T-helper 17 cell (primary cell): Measurements from ENCODE around the gene SDK1. TPM values are rescaled to one million over a fixed set of nuclear protein-coding genes. Genes with fewer than 3 reads are reported as not detected.
"Not testable (repeated sequence)": the region's sequence is repeated elsewhere in the genome, so short reads cannot be mapped to it uniquely, and the experiment has no call there.

Experiments
- ATAC-seq: fragments of 150-1000 bp; cut with Tn5 transposase; 2 replicates; pipeline ENCODE4 v1.10.0; 2021; ENCODE audit warnings: mild to moderate bottlenecking, moderate library complexity
- DNase-seq, 3 donors: peaks; one replicate each; pipeline versions ENCODE4 v3.0.0 to v3.0.0-alpha.2; 2020 to 2021
- H3K9me3 ChIP-seq: one replicate; pipeline ENCODE4 v1.7.0; 2013; ENCODE audit warnings: low read length, mild to moderate bottlenecking; ENCODE audit not compliant: control insufficient read depth, poor library complexity, severe bottlenecking
- H3K27ac Mint-ChIP-seq: one replicate; pipeline ENCODE4 v1.8.0; 2022; ENCODE audit warnings: mild to moderate bottlenecking, moderate library complexity, mixed read lengths
- H3K27me3 Mint-ChIP-seq: one replicate; pipeline ENCODE4 v1.8.0; 2022; ENCODE audit warnings: mixed read lengths
- H3K36me3 Mint-ChIP-seq: one replicate; pipeline ENCODE4 v1.8.0; 2022; ENCODE audit warnings: low read depth, mixed read lengths
- H3K4me1 Mint-ChIP-seq: one replicate; pipeline ENCODE4 v1.8.0; 2022; ENCODE audit warnings: mild to moderate bottlenecking, mixed read lengths
- H3K4me3 Mint-ChIP-seq: one replicate; pipeline ENCODE4 v1.8.0; 2022; ENCODE audit warnings: mild to moderate bottlenecking, moderate library complexity, mixed read lengths
- total RNA-seq, 4 donors: library from RNA in 2 of 4; stranded (reverse) in 2 of 4; gene quantifications; one replicate each; pipeline ENCODE4 v1.2.3 and lab custom pipeline; 2022 to 2026

SDK1 gene
- total RNA-seq, 2 donors from 2014 or later: 0.12 to 0.13 TPM

- Mint-ChIP-seq H3K36me3 (no peaks in the 10 kb centered on the region), H3K4me3 (no peak overlapping the region), H3K27ac (no peak overlapping the region), H3K4me1 (no peaks in the 10 kb centered on the region), H3K27me3 (peaks cover 6% of the 10 kb centered on the region)
- no peak for ATAC-seq
- no peaks in the 10 kb centered on the region for H3K9me3 ChIP-seq
- DNase-seq: no peak
Observed at GRCh38 chr7:3688071-3688470, 387.0 kb downstream of the SDK1 start.

- Mint-ChIP-seq H3K36me3 (no peaks in the 10 kb centered on the region), H3K4me1 (no peaks in the 10 kb centered on the region), H3K27me3 (peaks cover 13% of the 10 kb centered on the region), H3K27ac (no peak overlapping the region), H3K4me3 (no peak overlapping the region)
- no peaks in the 10 kb centered on the region for H3K9me3 ChIP-seq
- ATAC-seq (no peak), DNase-seq (no peak)
Observed at GRCh38 chr7:3688842-3689241, 387.8 kb downstream of the SDK1 start.

- H3K9me3 ChIP-seq: no peaks in the 10 kb centered on the region
- H3K4me1 Mint-ChIP-seq: no peaks in the 10 kb centered on the region
- no peak for ATAC-seq
- DNase-seq: no peak
- no peaks in the 10 kb centered on the region for H3K36me3 Mint-ChIP-seq
- no peak overlapping the region for H3K4me3 Mint-ChIP-seq
- H3K27me3 Mint-ChIP-seq: peaks cover 22% of the 10 kb centered on the region
- H3K27ac Mint-ChIP-seq: no peak overlapping the region
Observed at GRCh38 chr7:3691478-3692158, 390.6 kb downstream of the SDK1 start.

GRCh38 chr7:3695602-3696001 lies 394.6 kb downstream of the SDK1 start:
- H3K27ac Mint-ChIP-seq: no peak overlapping the region
- no peak for ATAC-seq

GRCh38 chr7:3696113-3696512 lies 395.1 kb downstream of the SDK1 start:
- no peaks in the 10 kb centered on the region for H3K9me3 ChIP-seq
- DNase-seq (no peak), ATAC-seq (no peak)
- H3K27ac Mint-ChIP-seq: no peak overlapping the region
- peaks cover 5% of the 10 kb centered on the region for H3K4me1 Mint-ChIP-seq
- H3K36me3 Mint-ChIP-seq: no peaks in the 10 kb centered on the region
- H3K27me3 Mint-ChIP-seq: peaks cover 36% of the 10 kb centered on the region
- no peak overlapping the region for H3K4me3 Mint-ChIP-seq

More at GRCh38 chr7:3695602-3696001, 394.6 kb downstream of the SDK1 start:
- DNase-seq: no peak
- no peaks in the 10 kb centered on the region for H3K9me3 ChIP-seq
- peaks cover 5% of the 10 kb centered on the region for H3K4me1 Mint-ChIP-seq
- H3K27me3 Mint-ChIP-seq: peaks cover 32% of the 10 kb centered on the region
- no peak overlapping the region for H3K4me3 Mint-ChIP-seq
- no peaks in the 10 kb centered on the region for H3K36me3 Mint-ChIP-seq

- DNase-seq: no peak
- H3K9me3 ChIP-seq: no peaks in the 10 kb centered on the region
- peaks cover 7% of the 10 kb centered on the region for H3K4me1 Mint-ChIP-seq
- H3K27me3 Mint-ChIP-seq: peaks cover 38% of the 10 kb centered on the region
- no peak for ATAC-seq
- no peaks in the 10 kb centered on the region for H3K36me3 Mint-ChIP-seq
- H3K4me3 Mint-ChIP-seq: no peak overlapping the region
- no peak overlapping the region for H3K27ac Mint-ChIP-seq
Observed at GRCh38 chr7:3697472-3697871, 396.4 kb downstream of the SDK1 start.

- peaks cover 36% of the 10 kb centered on the region for H3K27me3 Mint-ChIP-seq
- no peak overlapping the region for H3K4me3 Mint-ChIP-seq
- H3K27ac Mint-ChIP-seq: no peak overlapping the region
- H3K36me3 Mint-ChIP-seq: peaks cover 2% of the 10 kb centered on the region
- H3K9me3 ChIP-seq: no peaks in the 10 kb centered on the region
- ATAC-seq: no peak
- no peak for DNase-seq
- peaks cover 2% of the 10 kb centered on the region for H3K4me1 Mint-ChIP-seq
Observed at GRCh38 chr7:3705258-3705657, 404.2 kb downstream of the SDK1 start.

- not testable (repeated sequence) for H3K36me3 Mint-ChIP-seq, DNase-seq, H3K4me3 Mint-ChIP-seq, H3K9me3 ChIP-seq, ATAC-seq, H3K27ac Mint-ChIP-seq, H3K4me1 Mint-ChIP-seq
- peaks cover 32% of the 10 kb centered on the region for H3K27me3 Mint-ChIP-seq
Observed at GRCh38 chr7:3706091-3706490, 405.0 kb downstream of the SDK1 start.

GRCh38 chr7:3710122-3710521 lies 409.1 kb downstream of the SDK1 start:
- H3K9me3 ChIP-seq: no peaks in the 10 kb centered on the region
- no peak overlapping the region for H3K4me3 Mint-ChIP-seq
- ATAC-seq: no peak
- peaks cover 4% of the 10 kb centered on the region for H3K36me3 Mint-ChIP-seq
- H3K4me1 Mint-ChIP-seq: no peaks in the 10 kb centered on the region
- H3K27ac Mint-ChIP-seq: no peak overlapping the region
- peaks cover 50% of the 10 kb centered on the region for H3K27me3 Mint-ChIP-seq
- DNase-seq: no peak

GRCh38 chr7:3710531-3710930 lies 409.5 kb downstream of the SDK1 start:
- DNase-seq: no peak
- no peaks in the 10 kb centered on the region for H3K9me3 ChIP-seq
- Mint-ChIP-seq H3K27me3 (peaks cover 54% of the 10 kb centered on the region), H3K36me3 (peaks cover 4% of the 10 kb centered on the region), H3K4me1 (no peaks in the 10 kb centered on the region), H3K4me3 (no peak overlapping the region), H3K27ac (no peak overlapping the region)
- ATAC-seq: no peak

GRCh38 chr7:3712841-3713240 lies 411.8 kb downstream of the SDK1 start:
- Mint-ChIP-seq H3K4me1 (no peaks in the 10 kb centered on the region), H3K27ac (no peak overlapping the region), H3K4me3 (no peak overlapping the region), H3K36me3 (peaks cover 4% of the 10 kb centered on the region), H3K27me3 (peaks cover 62% of the 10 kb centered on the region)
- H3K9me3 ChIP-seq: no peaks in the 10 kb centered on the region
- DNase-seq (no peak), ATAC-seq (no peak)

- no peak overlapping the region for H3K27ac Mint-ChIP-seq
- H3K4me1 Mint-ChIP-seq: no peaks in the 10 kb centered on the region
- H3K4me3 Mint-ChIP-seq: no peak overlapping the region
- H3K9me3 ChIP-seq: no peaks in the 10 kb centered on the region
- ATAC-seq (no peak), DNase-seq (no peak)
- peaks cover 33% of the 10 kb centered on the region for H3K27me3 Mint-ChIP-seq
- no peaks in the 10 kb centered on the region for H3K36me3 Mint-ChIP-seq
Observed at GRCh38 chr7:3721422-3721821, 420.4 kb downstream of the SDK1 start.

- Mint-ChIP-seq H3K4me1 (no peaks in the 10 kb centered on the region), H3K4me3 (peak overlapping the region; percentile 31), H3K27me3 (peaks cover 28% of the 10 kb centered on the region), H3K36me3 (no peaks in the 10 kb centered on the region), H3K27ac (no peak overlapping the region)
- no peak for DNase-seq
- H3K9me3 ChIP-seq: no peaks in the 10 kb centered on the region
- ATAC-seq: no peak
Observed at GRCh38 chr7:3722396-3722922, 421.4 kb downstream of the SDK1 start.
